WTC11 (cell line): ENCODE measurements around the gene ABCG8. TPM values are rescaled to one million over a fixed set of nuclear protein-coding genes. Genes with fewer than 3 reads are reported as not detected.

Experiments
- ATAC-seq: fragments of 200-7000 bp; cut with Tn5 transposase; 2 replicates; pipeline ENCODE4 v1.10.0; 2021; ENCODE audit warnings: mild to moderate bottlenecking, moderate library complexity
- CTCF ChIA-PET: fragments of 300-600 bp; sonication (Branson Sonifier 250); formaldehyde crosslinking; loops from one replicate; lab custom pipeline; 2021; ENCODE audit warnings: antibody characterized with exemption; lab: Charles Lee
- POLR2A ChIA-PET: fragments of 350-600 bp; sonication (Branson Sonifier 250); formaldehyde crosslinking; loops from one replicate; lab custom pipeline; 2021; ENCODE audit warnings: antibody characterized with exemption; lab: Charles Lee
- DNase-seq: peaks from one replicate; pipeline ENCODE4 v3.0.0; 2021; ENCODE audit warnings: low spot score
- H3K27ac Mint-ChIP-seq: 2 replicates; pipeline ENCODE4 v1.8.0; 2021; ENCODE audit warnings: mixed read lengths
- H3K27me3 Mint-ChIP-seq: 2 replicates; pipeline ENCODE4 v1.8.0; 2021; ENCODE audit warnings: low read depth, mild to moderate bottlenecking, moderate library complexity, mixed read lengths
- H3K36me3 Mint-ChIP-seq: 2 replicates; pipeline ENCODE4 v1.8.0; 2021; ENCODE audit warnings: mixed read lengths
- H3K4me1 Mint-ChIP-seq: 2 replicates; pipeline ENCODE4 v1.8.0; 2022; ENCODE audit warnings: mixed read lengths
- H3K4me3 Mint-ChIP-seq: 2 replicates; pipeline ENCODE4 v1.8.0; 2021; ENCODE audit warnings: mild to moderate bottlenecking, moderate library complexity, mixed read lengths
- H3K9me3 Mint-ChIP-seq: 2 replicates; pipeline ENCODE4 v1.8.0; 2021; ENCODE audit warnings: mixed read lengths
- EMX1 ChIP-seq: fragments of 250-450 bp; sonication (Bioruptor Pico); IDR thresholded peaks from 2 replicates; pipeline ENCODE4 v1.8.0; 2021; ENCODE audit warnings: mild to moderate bottlenecking
- ESRRA ChIP-seq: sonication (generic); formaldehyde crosslinking; IDR thresholded peaks from 2 replicates; pipeline ENCODE4 v1.8.1; 2022; ENCODE audit warnings: mild to moderate bottlenecking, missing genetic modification reagents, borderline replicate concordance
- FOXK1 ChIP-seq: sonication (generic); formaldehyde crosslinking; IDR thresholded peaks from 2 replicates; pipeline ENCODE4 v1.8.0; 2022; ENCODE audit warnings: mild to moderate bottlenecking, moderate library complexity, missing genetic modification reagents
- GRHL2 ChIP-seq: fragments of 250-450 bp; sonication (Bioruptor Pico); IDR thresholded peaks from 2 replicates; pipeline ENCODE4 v1.8.0; 2022; ENCODE audit warnings: mild to moderate bottlenecking, moderate library complexity; ENCODE audit not compliant: insufficient replicate concordance, severe bottlenecking
- KAT7 ChIP-seq: sonication (generic); formaldehyde crosslinking; IDR thresholded peaks from 2 replicates; pipeline ENCODE4 v1.8.1; 2023; ENCODE audit warnings: missing genetic modification reagents, mild to moderate bottlenecking, borderline replicate concordance
- MXD4 ChIP-seq: fragments of 250-450 bp; sonication (Bioruptor Pico); IDR thresholded peaks from 2 replicates; pipeline ENCODE4 v1.8.0; 2021; ENCODE audit warnings: mild to moderate bottlenecking, moderate library complexity, borderline replicate concordance
- NFYB ChIP-seq: sonication (generic); formaldehyde crosslinking; conservative IDR thresholded peaks from 2 replicates; pipeline ENCODE4 v1.8.0; 2022; ENCODE audit warnings: low read depth, missing genetic modification reagents
- NR1H2 ChIP-seq: sonication (generic); formaldehyde crosslinking; IDR thresholded peaks from 2 replicates; pipeline ENCODE4 v1.9.0; 2021; ENCODE audit warnings: mild to moderate bottlenecking, moderate library complexity, missing genetic modification reagents
- SMAD3 ChIP-seq: sonication (generic); formaldehyde crosslinking; IDR thresholded peaks from 2 replicates; pipeline ENCODE4 v1.8.0; 2022; ENCODE audit warnings: missing genetic modification reagents, mild to moderate bottlenecking, borderline replicate concordance
- SOX15 ChIP-seq: fragments of 250-450 bp; sonication (Bioruptor Pico); IDR thresholded peaks from 2 replicates; pipeline ENCODE4 v1.9.0; 2021; ENCODE audit warnings: mild to moderate bottlenecking
- SP1 ChIP-seq: sonication (generic); formaldehyde crosslinking; conservative IDR thresholded peaks from 2 replicates; pipeline ENCODE4 v1.8.1; 2022; ENCODE audit warnings: missing genetic modification reagents
- TCF7 ChIP-seq: sonication (generic); formaldehyde crosslinking; IDR thresholded peaks from 2 replicates; pipeline ENCODE4 v1.8.0; 2022; ENCODE audit warnings: mild to moderate bottlenecking, low read depth, missing genetic modification reagents, moderate library complexity
- TEAD4 ChIP-seq: sonication (generic); formaldehyde crosslinking; IDR thresholded peaks from 2 replicates; pipeline ENCODE4 v1.8.0; 2022; ENCODE audit warnings: mild to moderate bottlenecking, missing genetic modification reagents
- TP53 ChIP-seq: sonication (generic); formaldehyde crosslinking; IDR thresholded peaks from 2 replicates; pipeline ENCODE4 v1.8.1; 2023; ENCODE audit warnings: mild to moderate bottlenecking, missing genetic modification reagents
- ZNF423 ChIP-seq: fragments of 250-450 bp; sonication (Bioruptor Pico); IDR thresholded peaks from 2 replicates; pipeline ENCODE4 v2.1.2; 2022; ENCODE audit warnings: mild to moderate bottlenecking, moderate library complexity
- total RNA-seq: library from RNA; stranded (reverse); gene quantifications from 3 replicates; pipeline ENCODE4 v1.2.3, GENCODE V29; 2021
- TF ChIP-seq, protein P1 (sequence below): sonication (generic); formaldehyde crosslinking; IDR thresholded peaks from 2 replicates; pipeline ENCODE4 v1.8.0; 2022; ENCODE audit warnings: missing genetic modification reagents
- TF ChIP-seq, protein P2 (sequence below): sonication (generic); formaldehyde crosslinking; IDR thresholded peaks from 2 replicates; pipeline ENCODE4 v1.8.1; 2022; ENCODE audit warnings: missing genetic modification reagents, borderline replicate concordance
- TF ChIP-seq, protein P3 (sequence below): fragments of 250-450 bp; sonication (Bioruptor Pico); IDR thresholded peaks from 2 replicates; pipeline ENCODE4 v1.9.0; 2021; ENCODE audit warnings: mild to moderate bottlenecking
- TF ChIP-seq, protein P4 (sequence below): sonication (generic); formaldehyde crosslinking; IDR thresholded peaks from 2 replicates; pipeline ENCODE4 v1.8.1; 2022; ENCODE audit warnings: mild to moderate bottlenecking, moderate library complexity, missing genetic modification reagents
- TF ChIP-seq, protein P5 (sequence below): sonication (generic); formaldehyde crosslinking; IDR thresholded peaks from 2 replicates; pipeline ENCODE4 v1.8.1; 2023; ENCODE audit warnings: mild to moderate bottlenecking, missing genetic modification reagents
- TF ChIP-seq, protein P6 (sequence below): fragments of 250-450 bp; sonication (Bioruptor Pico); IDR thresholded peaks from 2 replicates; pipeline ENCODE4 v1.8.0; 2021; ENCODE audit warnings: mild to moderate bottlenecking
- TF ChIP-seq, protein P7 (sequence below): sonication (generic); formaldehyde crosslinking; IDR thresholded peaks from 2 replicates; pipeline ENCODE4 v1.8.1; 2023; ENCODE audit warnings: mild to moderate bottlenecking, moderate library complexity, missing genetic modification reagents

The ABCG8 gene
- total RNA-seq, 1 experiment from 2014 or later, result not detected

DNA sequence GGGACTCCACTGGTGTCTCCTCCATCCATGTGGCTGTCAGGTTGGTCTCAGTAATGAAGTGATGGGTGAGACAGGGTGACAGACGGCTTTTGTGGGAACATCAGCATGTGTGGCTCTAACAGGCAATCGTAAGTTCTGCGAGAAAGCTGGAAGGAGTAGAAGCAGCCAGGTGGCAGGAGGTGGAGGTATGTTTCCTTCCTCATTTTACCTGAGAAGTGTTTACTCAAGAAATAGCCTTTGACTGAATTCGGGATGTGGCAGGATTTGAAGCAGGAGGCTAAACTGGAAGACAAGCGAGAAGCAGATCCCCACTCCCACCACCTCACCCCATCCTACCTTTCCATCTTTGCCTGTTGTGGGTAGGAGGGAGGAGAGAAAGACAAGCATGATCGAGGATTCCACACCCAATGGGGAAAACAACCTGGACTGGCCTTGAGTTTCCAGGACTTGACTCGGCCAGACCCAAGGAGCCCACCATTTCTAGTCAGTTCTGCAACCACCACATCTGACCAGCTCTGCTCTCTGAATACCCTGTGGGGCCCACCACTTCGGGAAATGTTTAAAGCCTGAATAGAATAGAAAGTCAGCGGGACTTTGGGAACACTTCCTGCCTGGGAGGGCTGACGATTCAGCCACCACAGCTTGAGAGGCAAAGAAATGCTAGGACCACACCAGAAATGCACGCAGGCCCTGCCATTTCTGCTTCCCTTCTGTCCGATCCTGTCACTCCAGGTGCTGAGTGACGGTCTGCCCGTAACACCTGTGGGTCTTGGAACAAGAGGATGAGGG, 1.2 kb downstream of the ABCG8 start (continued):
- TF ChIP-seq, protein P1, sequence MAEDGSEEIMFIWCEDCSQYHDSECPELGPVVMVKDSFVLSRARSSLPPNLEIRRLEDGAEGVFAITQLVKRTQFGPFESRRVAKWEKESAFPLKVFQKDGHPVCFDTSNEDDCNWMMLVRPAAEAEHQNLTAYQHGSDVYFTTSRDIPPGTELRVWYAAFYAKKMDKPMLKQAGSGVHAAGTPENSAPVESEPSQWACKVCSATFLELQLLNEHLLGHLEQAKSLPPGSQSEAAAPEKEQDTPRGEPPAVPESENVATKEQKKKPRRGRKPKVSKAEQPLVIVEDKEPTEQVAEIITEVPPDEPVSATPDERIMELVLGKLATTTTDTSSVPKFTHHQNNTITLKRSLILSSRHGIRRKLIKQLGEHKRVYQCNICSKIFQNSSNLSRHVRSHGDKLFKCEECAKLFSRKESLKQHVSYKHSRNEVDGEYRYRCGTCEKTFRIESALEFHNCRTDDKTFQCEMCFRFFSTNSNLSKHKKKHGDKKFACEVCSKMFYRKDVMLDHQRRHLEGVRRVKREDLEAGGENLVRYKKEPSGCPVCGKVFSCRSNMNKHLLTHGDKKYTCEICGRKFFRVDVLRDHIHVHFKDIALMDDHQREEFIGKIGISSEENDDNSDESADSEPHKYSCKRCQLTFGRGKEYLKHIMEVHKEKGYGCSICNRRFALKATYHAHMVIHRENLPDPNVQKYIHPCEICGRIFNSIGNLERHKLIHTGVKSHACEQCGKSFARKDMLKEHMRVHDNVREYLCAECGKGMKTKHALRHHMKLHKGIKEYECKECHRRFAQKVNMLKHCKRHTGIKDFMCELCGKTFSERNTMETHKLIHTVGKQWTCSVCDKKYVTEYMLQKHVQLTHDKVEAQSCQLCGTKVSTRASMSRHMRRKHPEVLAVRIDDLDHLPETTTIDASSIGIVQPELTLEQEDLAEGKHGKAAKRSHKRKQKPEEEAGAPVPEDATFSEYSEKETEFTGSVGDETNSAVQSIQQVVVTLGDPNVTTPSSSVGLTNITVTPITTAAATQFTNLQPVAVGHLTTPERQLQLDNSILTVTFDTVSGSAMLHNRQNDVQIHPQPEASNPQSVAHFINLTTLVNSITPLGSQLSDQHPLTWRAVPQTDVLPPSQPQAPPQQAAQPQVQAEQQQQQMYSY (CRISPR knock-in tag), result no peak
- TF ChIP-seq, protein P2, sequence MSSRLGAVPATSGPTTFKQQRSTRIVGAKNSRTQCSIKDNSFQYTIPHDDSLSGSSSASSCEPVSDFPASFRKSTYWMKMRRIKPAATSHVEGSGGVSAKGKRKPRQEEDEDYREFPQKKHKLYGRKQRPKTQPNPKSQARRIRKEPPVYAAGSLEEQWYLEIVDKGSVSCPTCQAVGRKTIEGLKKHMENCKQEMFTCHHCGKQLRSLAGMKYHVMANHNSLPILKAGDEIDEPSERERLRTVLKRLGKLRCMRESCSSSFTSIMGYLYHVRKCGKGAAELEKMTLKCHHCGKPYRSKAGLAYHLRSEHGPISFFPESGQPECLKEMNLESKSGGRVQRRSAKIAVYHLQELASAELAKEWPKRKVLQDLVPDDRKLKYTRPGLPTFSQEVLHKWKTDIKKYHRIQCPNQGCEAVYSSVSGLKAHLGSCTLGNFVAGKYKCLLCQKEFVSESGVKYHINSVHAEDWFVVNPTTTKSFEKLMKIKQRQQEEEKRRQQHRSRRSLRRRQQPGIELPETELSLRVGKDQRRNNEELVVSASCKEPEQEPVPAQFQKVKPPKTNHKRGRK, result no peak
- TF ChIP-seq FOXK1 (CRISPR knock-in tag) (no peak), NFYB (CRISPR knock-in tag) (no peak), TCF7 (CRISPR knock-in tag) (no peak), SMAD3 (CRISPR knock-in tag) (no peak), SP1 (CRISPR knock-in tag) (no peak), TEAD4 (CRISPR knock-in tag) (no peak), GRHL2 (no peak)
- TF ChIP-seq, protein P3, sequence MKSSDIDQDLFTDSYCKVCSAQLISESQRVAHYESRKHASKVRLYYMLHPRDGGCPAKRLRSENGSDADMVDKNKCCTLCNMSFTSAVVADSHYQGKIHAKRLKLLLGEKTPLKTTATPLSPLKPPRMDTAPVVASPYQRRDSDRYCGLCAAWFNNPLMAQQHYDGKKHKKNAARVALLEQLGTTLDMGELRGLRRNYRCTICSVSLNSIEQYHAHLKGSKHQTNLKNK, result no peak

DNA sequence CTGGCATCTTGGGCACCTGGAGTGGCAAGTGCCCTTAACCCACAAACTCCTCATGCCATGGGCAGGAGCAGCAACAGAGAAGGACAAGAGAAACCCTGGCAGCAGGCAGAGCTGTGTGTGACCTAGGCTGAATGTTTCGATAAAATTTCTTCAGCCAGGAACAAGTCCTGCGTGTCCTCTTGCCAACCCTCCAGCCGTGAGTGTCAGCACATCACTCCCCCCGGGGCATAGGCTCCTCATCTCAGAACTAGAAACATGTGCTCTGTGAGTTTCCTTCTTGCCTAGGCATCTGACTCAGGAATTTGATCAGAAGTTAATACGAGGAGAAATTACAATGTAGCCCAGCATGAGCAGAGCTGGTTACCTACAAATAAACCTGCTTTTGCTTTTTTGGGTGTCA, 2.2 kb downstream of the ABCG8 start:
- DNase-seq (no peak), ATAC-seq (no peak)
- Mint-ChIP-seq H3K36me3 (no peaks in the 10 kb centered on the region), H3K9me3 (no peaks in the 10 kb centered on the region), H3K4me3 (no peak overlapping the region), H3K27ac (no peak overlapping the region), H3K4me1 (peaks cover 8% of the 10 kb centered on the region), H3K27me3 (no peaks in the 10 kb centered on the region)
- ChIA-PET POLR2A (no interaction called here), CTCF (interaction anchor here (0.6 to 2.3 kb wide), 2 partner anchors 37 to 570 kb away, joined by 3 to 5 read pairs; no protein-coding TSS in a partner anchor)
- TF ChIP-seq ZNF423 (CRISPR knock-in tag), result no peak
- TF ChIP-seq, protein P4, sequence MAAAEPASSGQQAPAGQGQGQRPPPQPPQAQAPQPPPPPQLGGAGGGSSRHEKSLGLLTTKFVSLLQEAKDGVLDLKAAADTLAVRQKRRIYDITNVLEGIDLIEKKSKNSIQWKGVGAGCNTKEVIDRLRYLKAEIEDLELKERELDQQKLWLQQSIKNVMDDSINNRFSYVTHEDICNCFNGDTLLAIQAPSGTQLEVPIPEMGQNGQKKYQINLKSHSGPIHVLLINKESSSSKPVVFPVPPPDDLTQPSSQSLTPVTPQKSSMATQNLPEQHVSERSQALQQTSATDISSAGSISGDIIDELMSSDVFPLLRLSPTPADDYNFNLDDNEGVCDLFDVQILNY (CRISPR knock-in tag), result no peak
- TF ChIP-seq TP53, result no peak
- TF ChIP-seq, protein P5, sequence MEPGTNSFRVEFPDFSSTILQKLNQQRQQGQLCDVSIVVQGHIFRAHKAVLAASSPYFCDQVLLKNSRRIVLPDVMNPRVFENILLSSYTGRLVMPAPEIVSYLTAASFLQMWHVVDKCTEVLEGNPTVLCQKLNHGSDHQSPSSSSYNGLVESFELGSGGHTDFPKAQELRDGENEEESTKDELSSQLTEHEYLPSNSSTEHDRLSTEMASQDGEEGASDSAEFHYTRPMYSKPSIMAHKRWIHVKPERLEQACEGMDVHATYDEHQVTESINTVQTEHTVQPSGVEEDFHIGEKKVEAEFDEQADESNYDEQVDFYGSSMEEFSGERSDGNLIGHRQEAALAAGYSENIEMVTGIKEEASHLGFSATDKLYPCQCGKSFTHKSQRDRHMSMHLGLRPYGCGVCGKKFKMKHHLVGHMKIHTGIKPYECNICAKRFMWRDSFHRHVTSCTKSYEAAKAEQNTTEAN (CRISPR knock-in tag), result no peak
- TF ChIP-seq, protein P6, sequence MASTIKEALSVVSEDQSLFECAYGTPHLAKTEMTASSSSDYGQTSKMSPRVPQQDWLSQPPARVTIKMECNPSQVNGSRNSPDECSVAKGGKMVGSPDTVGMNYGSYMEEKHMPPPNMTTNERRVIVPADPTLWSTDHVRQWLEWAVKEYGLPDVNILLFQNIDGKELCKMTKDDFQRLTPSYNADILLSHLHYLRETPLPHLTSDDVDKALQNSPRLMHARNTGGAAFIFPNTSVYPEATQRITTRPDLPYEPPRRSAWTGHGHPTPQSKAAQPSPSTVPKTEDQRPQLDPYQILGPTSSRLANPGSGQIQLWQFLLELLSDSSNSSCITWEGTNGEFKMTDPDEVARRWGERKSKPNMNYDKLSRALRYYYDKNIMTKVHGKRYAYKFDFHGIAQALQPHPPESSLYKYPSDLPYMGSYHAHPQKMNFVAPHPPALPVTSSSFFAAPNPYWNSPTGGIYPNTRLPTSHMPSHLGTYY (CRISPR knock-in tag), result no peak
- TF ChIP-seq KAT7 (CRISPR knock-in tag), result no peak
- no peak for TF ChIP-seq EMX1 (CRISPR knock-in tag)
- TF ChIP-seq NR1H2 (CRISPR knock-in tag), result no peak
- no peak for TF ChIP-seq MXD4 (CRISPR knock-in tag)
- TF ChIP-seq, protein P7, sequence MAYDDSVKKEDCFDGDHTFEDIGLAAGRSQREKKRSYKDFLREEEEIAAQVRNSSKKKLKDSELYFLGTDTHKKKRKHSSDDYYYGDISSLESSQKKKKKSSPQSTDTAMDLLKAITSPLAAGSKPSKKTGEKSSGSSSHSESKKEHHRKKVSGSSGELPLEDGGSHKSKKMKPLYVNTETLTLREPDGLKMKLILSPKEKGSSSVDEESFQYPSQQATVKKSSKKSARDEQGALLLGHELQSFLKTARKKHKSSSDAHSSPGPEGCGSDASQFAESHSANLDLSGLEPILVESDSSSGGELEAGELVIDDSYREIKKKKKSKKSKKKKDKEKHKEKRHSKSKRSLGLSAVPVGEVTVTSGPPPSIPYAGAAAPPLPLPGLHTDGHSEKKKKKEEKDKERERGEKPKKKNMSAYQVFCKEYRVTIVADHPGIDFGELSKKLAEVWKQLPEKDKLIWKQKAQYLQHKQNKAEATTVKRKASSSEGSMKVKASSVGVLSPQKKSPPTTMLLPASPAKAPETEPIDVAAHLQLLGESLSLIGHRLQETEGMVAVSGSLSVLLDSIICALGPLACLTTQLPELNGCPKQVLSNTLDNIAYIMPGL (CRISPR knock-in tag), result no peak
- TF ChIP-seq SOX15 (CRISPR knock-in tag), result no peak
- TF ChIP-seq ESRRA (CRISPR knock-in tag), result no peak
